Progenitor cell of endocrine pancreas (in vitro differentiated cells): ENCODE results near the gene SH2D7. TPM values are rescaled to one million over a fixed set of nuclear protein-coding genes. Genes with fewer than 3 reads are reported as not detected.

ENCODE experiments used
- DNase-seq: peaks from one replicate; pipeline ENCODE4 v3.0.0; 2021; ENCODE audit warnings: low spot score; ENCODE audit not compliant: unreplicated experiment
- H3K27ac Mint-ChIP-seq: 2 replicates; pipeline ENCODE4 v1.8.0; 2021; ENCODE audit warnings: mild to moderate bottlenecking, moderate library complexity, mixed read lengths
- H3K27me3 Mint-ChIP-seq: 2 replicates; pipeline ENCODE4 v1.8.0; 2021; ENCODE audit warnings: mixed read lengths
- H3K36me3 Mint-ChIP-seq: 2 replicates; pipeline ENCODE4 v1.8.0; 2022; ENCODE audit warnings: mixed read lengths; ENCODE audit not compliant: insufficient read depth
- H3K4me1 Mint-ChIP-seq: 2 replicates; pipeline ENCODE4 v1.8.0; 2021; ENCODE audit warnings: low read depth, mixed read lengths
- H3K4me3 Mint-ChIP-seq: 2 replicates; pipeline ENCODE4 v1.8.0; 2021; ENCODE audit warnings: low read depth, mild to moderate bottlenecking, moderate library complexity, mixed read lengths
- H3K9me3 Mint-ChIP-seq: 2 replicates; pipeline ENCODE4 v1.8.0; 2021; ENCODE audit warnings: low read depth, mixed read lengths
- CTCF ChIP-seq: fragments of 200-600 bp; sonication (generic); IDR thresholded peaks from one replicate; pipeline ENCODE4 v1.5.0; 2021; ENCODE audit warnings: antibody characterized with exemption, mild to moderate bottlenecking; ENCODE audit not compliant: unreplicated experiment
- total RNA-seq: library from RNA; stranded (reverse); gene quantifications from 2 replicates; pipeline ENCODE4 v1.2.1, GENCODE V29; 2021

Gene SH2D7
- total RNA-seq, 1 donor from 2014 or later, result not detected

GRCh38 chr15:78109156-78109555 lies 16.8 kb downstream of the SH2D7 start:
- no peaks in the 10 kb centered on the region for H3K9me3 Mint-ChIP-seq
- TF ChIP-seq CTCF, result no peak
- no peak overlapping the region for H3K4me3 Mint-ChIP-seq
- peaks cover 9% of the 10 kb centered on the region for H3K36me3 Mint-ChIP-seq
- H3K27ac Mint-ChIP-seq, result no peak overlapping the region
- no peak for DNase-seq
- no peaks in the 10 kb centered on the region for H3K4me1 Mint-ChIP-seq
- no peaks in the 10 kb centered on the region for H3K27me3 Mint-ChIP-seq

- H3K36me3 Mint-ChIP-seq, result peaks cover 5% of the 10 kb centered on the region
- no peaks in the 10 kb centered on the region for H3K4me1 Mint-ChIP-seq
- TF ChIP-seq CTCF, result no peak
- no peak for DNase-seq
- no peak overlapping the region for H3K27ac Mint-ChIP-seq
- H3K9me3 Mint-ChIP-seq, result no peaks in the 10 kb centered on the region
- no peak overlapping the region for H3K4me3 Mint-ChIP-seq
- no peaks in the 10 kb centered on the region for H3K27me3 Mint-ChIP-seq
These were observed 17.7 kb downstream of the SH2D7 start for GRCh38 chr15:78110096-78110495.

- Mint-ChIP-seq H3K4me1 (no peaks in the 10 kb centered on the region), H3K4me3 (no peak overlapping the region), H3K27ac (no peak overlapping the region), H3K36me3 (peaks cover 2% of the 10 kb centered on the region), H3K27me3 (no peaks in the 10 kb centered on the region), H3K9me3 (no peaks in the 10 kb centered on the region)
- no peak for TF ChIP-seq CTCF
- no peak for DNase-seq
These were observed 18.6 kb downstream of the SH2D7 start for GRCh38 chr15:78110916-78111475.

GRCh38 chr15:78111788-78112187 lies 19.4 kb downstream of the SH2D7 start:
- H3K9me3 Mint-ChIP-seq, result no peaks in the 10 kb centered on the region
- DNase-seq, result no peak
- H3K27me3 Mint-ChIP-seq, result no peaks in the 10 kb centered on the region
- H3K4me1 Mint-ChIP-seq, result no peaks in the 10 kb centered on the region
- peaks cover 2% of the 10 kb centered on the region for H3K36me3 Mint-ChIP-seq
- no peak overlapping the region for H3K27ac Mint-ChIP-seq
- TF ChIP-seq CTCF, result no peak
- H3K4me3 Mint-ChIP-seq, result no peak overlapping the region

DNA sequence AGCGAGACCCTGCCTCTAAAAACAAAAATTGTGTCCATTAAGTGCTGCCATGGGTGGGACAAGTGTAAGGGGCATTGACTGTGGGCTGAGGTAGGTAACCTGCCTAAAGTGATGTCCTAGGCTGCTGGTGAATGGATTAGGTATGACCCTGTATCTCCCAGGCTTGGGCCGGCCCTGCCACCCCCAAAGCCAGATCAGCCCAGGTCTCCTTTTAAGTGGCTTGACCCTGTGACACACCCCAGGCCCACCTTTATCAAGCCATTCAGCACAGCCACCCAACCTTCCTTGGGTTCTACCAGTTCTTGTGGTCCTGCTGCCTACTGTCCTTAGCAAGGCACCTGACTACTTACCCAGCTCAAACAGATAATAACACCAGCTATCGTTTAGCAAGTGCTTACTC lies 20.2 kb downstream of the SH2D7 start:
- Mint-ChIP-seq H3K4me3 (no peak overlapping the region), H3K4me1 (no peaks in the 10 kb centered on the region), H3K36me3 (peaks cover under 1% of the 10 kb centered on the region), H3K27ac (no peak overlapping the region), H3K9me3 (no peaks in the 10 kb centered on the region), H3K27me3 (no peaks in the 10 kb centered on the region)
- no peak for DNase-seq
- no peak for TF ChIP-seq CTCF
